GM21576 (cell line): ENCODE measurements around the gene HIC2.
"Not testable (repeated sequence)": the region's sequence is repeated elsewhere in the genome, so short reads cannot be mapped to it uniquely, and the experiment has no call there.

Source experiments
- ATAC-seq: cut with Tn5 transposase; IDR thresholded peaks from one replicate; pipeline ENCODE4 v1.9.1; 2021; ENCODE audit warnings: mild to moderate bottlenecking, moderate library complexity; ENCODE audit not compliant: unreplicated experiment

Gene HIC2

DNA sequence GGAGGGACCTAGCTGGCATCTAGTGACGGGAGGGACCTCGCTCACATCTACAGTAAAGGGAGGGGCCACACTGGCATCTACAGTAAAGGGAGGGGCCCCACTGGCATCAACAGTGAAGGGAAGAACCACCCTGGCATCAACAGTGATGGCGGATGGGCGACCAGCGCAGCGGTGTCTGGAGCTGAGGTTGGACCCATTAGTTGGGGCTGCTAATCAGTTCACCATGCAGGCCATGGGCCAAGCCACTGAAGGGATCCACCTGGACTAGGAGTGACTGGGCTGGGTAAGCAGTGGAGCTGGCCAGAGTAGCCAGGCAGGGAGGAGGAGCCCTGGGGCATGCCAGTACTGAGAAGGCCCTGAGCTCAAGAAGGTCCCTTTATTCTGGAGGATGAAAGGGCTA is 73.4 kb downstream of the HIC2 start:
- not testable (repeated sequence) for ATAC-seq

DNA sequence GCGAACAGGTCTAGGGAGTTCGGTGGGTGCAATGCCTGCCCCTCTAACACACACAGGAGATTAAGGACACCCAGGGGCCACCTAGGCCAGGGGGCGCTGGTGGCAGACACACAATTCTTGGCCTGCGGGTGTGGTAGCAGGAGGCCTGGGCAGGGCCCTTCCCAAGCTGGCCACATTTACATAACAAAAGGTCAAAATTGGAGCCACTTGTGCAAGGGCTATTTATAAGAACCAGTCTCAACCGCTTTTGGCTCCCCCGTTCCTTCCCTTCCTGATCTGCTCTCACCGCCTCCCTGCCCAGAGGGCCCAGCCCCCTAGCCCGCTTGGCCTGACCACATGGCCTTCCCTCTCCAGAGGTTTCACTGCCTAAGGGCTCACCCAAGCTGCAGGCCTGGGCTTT is 75.1 kb downstream of the HIC2 start:
- ATAC-seq = not testable (repeated sequence)

DNA sequence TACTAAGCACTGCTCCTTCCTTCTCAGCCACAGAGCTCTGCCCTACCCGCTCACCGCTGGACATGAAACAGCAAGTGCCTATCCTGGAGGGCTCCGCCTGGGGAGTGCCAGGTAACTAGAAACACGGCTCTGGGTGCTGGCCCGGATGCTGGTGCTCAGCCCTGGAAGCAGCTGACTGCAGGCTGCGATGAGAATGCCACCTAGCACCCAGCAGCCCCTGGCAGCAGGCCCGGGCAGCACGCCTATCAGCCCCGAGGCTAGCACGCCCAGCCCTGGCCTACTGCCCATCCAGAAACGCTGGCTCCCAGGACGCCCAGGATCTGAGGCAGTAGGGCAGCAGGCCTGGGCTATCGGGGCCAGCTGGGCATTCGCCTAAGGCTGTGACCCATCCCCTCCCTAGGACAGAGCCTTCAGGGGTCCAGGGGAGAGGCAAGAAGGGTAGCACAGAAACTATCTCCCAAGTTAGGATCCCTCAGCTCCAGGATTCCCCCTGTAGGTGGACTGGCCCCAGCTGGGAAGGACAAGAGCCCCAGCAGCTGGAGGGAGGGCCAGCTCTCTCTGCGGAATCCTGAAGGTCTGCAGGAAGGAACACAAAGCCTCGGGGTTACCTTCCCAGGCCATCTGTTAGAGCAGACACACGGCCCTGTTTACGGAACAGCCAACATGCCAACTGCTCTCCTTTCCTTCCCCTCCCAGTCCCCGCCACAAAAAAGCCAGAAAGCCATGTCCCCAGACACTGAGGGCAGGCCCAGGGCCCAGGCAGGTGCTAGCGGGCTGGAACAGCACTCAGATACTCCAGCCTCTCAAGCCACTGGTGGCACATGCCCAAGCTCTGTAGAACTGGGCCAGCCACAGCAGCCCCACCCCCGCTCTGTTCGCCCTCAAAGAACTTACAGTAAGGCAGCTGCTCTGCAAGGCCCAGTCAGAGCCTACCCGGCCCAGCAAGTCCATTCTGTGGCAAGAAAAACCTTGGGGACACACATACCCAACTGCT is 76.9 kb downstream of the HIC2 start:
- not testable (repeated sequence) for ATAC-seq

DNA sequence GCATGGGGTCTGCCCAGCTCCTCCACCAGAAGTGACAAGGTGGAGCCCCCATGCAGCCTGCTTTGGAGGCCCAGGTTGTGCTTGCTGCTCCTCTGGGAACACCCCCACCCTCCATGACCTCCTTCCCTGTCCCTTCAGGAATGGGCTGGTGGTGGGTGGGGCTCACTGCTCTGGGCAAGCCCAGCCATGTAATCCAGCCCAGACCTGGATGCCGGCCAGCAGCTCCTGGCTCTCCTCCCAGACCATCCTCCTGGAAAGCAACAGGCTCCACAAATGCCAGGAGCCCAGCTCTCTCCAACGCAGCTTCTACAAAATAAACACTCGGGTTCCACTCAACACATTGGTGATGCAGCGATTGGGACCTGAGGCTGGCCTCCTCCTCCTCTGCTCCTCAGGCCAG is 80.8 kb downstream of the HIC2 start:
- ATAC-seq = not testable (repeated sequence)

DNA sequence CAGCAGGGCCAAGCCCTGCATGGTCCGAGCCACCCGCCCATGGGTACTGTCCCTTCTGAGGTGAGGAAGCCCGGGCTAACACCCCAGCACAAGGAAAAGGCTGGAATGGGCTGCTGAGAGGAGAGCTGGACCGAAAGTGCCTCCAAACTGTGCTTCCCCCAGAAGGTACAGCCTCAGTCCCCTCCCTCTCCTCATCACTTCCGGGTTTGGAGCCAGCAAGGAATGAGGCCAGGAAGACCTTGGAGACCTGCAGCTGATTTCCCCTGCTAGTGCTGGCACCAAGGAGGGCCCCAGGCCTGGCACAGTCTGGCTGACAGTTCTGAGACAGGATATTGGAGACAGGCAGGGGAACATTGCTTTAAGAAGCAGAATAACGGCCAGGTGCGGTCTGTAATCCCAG is 81.3 kb downstream of the HIC2 start:
- not testable (repeated sequence) for ATAC-seq

DNA sequence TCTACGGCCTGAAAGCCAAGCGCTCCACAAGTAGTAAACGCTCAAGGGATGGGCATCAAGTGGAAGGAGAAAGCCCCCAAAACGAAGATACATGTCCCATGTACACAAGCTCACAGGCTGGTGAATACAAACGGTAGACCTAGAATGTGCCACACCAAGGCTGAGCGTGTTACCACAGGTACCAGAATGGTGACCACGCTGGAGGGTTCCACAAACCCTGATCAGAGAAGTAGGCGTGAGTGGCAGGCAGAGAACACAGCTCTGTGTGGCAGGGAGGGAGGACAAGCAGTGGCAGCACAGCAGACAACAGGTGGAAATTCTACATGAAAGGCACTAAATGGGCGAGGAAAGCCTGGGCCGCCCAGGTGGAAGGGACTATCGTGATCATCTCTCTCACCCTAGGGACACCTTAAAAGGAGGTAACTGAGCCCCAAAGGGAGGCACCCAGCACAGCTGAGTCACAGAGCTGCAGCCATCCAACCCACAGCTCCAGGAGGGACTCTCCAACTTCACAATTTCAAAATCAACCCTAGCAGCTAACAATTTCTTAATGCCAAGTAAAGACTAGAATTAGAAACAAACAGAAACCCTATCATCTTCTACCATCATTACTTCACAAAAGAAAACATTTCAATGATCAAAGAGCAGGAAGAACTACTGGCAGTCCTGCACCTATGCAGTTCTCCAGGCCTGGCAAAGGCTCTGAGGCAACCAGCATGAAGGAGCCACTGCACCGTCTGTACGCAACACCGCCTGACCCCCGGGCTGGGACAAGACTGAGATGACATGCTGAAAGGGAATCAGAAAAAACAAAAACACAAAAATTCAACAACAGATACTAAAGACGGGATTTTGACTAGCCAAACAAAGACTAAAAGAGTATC is 82.7 kb downstream of the HIC2 start:
- not testable (repeated sequence) for ATAC-seq
